ENCODE data around the gene CLEC16A.

CLEC16A gene

DNA sequence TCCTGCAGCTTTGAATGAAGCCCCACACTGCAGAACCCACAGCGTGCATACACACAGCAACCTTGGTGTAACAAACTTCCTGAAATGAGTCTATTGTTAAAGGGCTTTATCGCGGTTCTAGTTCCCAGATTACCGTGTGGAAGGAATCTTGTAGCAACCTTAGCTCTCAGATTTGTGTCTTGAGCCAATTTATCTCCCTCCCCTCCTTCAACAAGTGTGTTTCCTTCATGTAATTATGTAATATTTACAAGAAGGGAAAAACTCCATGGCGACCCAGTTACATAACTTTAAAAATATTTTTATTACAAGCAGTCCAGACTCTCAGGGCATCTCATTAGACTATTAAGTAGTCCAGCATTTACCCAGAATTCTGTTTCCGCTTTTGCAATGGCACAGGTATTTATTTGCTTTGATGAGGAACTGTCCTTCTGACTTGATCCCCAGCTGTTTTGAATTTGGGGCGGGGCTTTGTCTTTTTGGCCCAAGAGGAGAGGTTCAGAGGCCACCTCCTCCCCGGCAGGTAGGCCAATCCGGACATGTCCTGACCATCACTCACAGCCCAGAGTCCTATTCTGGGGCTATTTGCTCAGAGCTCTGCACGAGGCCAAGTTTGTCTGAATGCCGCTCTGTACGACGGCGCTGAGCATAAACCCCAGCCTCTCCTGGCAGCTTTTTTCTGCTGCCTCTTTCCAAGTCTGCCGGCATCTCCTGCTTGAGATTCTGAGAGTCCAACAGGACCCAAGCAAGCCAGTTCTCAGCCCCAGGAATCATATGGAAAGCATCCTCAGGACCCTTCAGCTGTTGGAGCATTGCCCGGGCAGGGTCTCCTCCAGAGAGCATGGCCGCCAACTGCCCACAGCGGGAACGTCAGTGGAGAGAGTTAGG is 35.6 kb downstream of the CLEC16A start:
- no peak overlapping the region for H3K27ac ChIP-seq
- no peaks in the 10 kb centered on the region for H3K27me3 ChIP-seq
- peaks cover 99% of the 10 kb centered on the region for H3K36me3 ChIP-seq
- no peaks in the 10 kb centered on the region for H3K9me3 ChIP-seq
- TF ChIP-seq, protein P1, sequence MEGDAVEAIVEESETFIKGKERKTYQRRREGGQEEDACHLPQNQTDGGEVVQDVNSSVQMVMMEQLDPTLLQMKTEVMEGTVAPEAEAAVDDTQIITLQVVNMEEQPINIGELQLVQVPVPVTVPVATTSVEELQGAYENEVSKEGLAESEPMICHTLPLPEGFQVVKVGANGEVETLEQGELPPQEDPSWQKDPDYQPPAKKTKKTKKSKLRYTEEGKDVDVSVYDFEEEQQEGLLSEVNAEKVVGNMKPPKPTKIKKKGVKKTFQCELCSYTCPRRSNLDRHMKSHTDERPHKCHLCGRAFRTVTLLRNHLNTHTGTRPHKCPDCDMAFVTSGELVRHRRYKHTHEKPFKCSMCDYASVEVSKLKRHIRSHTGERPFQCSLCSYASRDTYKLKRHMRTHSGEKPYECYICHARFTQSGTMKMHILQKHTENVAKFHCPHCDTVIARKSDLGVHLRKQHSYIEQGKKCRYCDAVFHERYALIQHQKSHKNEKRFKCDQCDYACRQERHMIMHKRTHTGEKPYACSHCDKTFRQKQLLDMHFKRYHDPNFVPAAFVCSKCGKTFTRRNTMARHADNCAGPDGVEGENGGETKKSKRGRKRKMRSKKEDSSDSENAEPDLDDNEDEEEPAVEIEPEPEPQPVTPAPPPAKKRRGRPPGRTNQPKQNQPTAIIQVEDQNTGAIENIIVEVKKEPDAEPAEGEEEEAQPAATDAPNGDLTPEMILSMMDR (IDR thresholded peaks at IDR 0.05), result no peak
- H3K4me1 ChIP-seq (ENCODE audit: control insufficient read depth in 1 of 2, insufficient read depth in 1 of 2, low read depth in 1 of 2, low read length in 1 of 2), result no peaks in the 10 kb centered on the region
- no peak overlapping the region for H3K4me3 ChIP-seq (ENCODE audit: low read depth in 1 of 2, low read length in 1 of 2)

DNA sequence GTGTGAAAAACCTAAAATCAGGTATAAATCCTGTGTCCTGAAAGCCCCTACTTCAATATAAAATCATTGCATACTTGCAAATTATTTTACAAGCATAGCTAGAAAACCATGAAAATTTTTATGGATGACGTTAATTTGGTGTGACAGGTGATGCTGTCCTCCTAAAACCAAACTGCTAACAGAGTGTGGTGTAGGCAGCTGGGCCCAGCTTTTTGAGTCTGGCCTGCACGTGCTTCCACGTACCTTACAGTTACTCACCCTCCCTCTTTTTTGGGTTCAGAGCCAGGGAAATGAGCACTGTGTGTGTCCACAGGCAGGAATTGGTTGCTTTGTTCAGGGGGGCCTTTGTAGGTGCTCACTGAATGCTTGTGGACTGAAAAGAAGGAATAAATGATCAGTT is 36.4 kb downstream of the CLEC16A start:
- H3K27me3 ChIP-seq, result no peaks in the 10 kb centered on the region
- H3K9me3 ChIP-seq, result no peaks in the 10 kb centered on the region
- TF ChIP-seq, protein P1 (IDR thresholded peaks at IDR 0.05), result no peak
- H3K36me3 ChIP-seq, result peaks cover 90% of the 10 kb centered on the region
- H3K4me3 ChIP-seq (ENCODE audit: low read depth in 1 of 2, low read length in 1 of 2), result no peak overlapping the region
- H3K27ac ChIP-seq, result no peak overlapping the region
- H3K4me1 ChIP-seq (ENCODE audit: control insufficient read depth in 1 of 2, insufficient read depth in 1 of 2, low read depth in 1 of 2, low read length in 1 of 2), result no peaks in the 10 kb centered on the region

DNA sequence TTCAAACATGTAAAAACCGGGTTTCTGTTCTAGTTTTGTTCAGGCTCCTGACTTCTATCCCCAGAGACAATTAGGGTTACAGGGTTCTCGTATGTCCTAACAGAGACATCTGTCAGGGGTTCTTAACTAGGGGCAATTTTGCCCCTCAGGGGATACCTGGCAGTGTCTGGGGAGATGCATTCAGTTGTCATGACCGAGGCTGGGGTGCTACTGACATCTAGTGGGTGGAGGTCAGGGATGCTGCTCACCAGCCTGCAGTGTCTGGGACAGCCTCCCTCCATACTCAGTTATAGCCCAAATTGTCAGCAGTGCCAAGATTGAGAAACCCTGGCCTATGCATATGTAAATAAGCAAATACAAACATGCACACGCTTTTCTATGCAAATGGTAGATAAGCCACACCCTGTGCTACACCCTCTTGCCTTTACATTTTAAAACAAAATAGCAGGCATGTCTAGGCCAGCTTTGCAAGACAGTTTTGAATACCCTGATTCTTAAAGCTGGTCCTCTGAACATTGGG is 37.4 kb downstream of the CLEC16A start:
- H3K27ac ChIP-seq, result no peak overlapping the region
- no peaks in the 10 kb centered on the region for H3K27me3 ChIP-seq
- peaks cover 87% of the 10 kb centered on the region for H3K36me3 ChIP-seq
- H3K4me1 ChIP-seq (ENCODE audit: control insufficient read depth in 1 of 2, insufficient read depth in 1 of 2, low read depth in 1 of 2, low read length in 1 of 2), result no peaks in the 10 kb centered on the region
- no peaks in the 10 kb centered on the region for H3K9me3 ChIP-seq
- TF ChIP-seq, protein P1 (IDR thresholded peaks at IDR 0.05), result no peak
- H3K4me3 ChIP-seq (ENCODE audit: low read depth in 1 of 2, low read length in 1 of 2), result no peak overlapping the region

DNA sequence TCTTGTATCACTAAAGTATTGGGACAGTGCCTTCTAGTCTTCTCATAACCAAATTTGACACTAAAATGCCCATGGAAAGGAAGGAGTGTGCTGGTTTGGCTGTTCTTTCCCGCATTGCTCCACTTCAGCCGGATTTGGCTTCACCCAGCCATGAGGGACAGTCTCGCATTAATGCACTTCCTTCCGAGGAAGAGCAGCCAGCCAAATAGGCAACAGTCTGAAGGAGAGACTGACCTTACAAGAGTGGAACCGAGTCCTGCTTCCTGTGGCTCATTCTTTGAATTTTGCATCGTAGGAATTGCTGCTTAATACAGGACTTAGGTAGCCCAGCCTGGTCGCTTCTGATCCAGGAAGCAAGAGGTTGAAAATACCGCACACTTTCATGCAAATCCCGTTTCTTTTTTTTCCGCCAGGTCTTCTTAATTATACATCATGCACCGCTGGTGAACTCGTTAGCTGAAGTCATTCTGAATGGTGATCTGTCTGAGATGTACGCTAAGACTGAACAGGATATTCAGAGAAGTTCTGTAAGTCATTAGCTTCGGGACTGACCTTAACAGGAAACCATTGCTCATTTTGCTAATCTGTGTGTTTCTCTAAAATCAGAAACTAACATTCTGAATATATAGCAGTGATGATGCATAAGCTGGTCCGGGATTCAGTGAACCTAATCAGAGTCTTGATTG is 38.2 kb downstream of the CLEC16A start:
- TF ChIP-seq, protein P1 (IDR thresholded peaks at IDR 0.05), result no peak
- Histone ChIP-seq H3K27me3 (no peaks in the 10 kb centered on the region), H3K4me1 (ENCODE audit: control insufficient read depth in 1 of 2, insufficient read depth in 1 of 2, low read depth in 1 of 2, low read length in 1 of 2) (no peaks in the 10 kb centered on the region), H3K36me3 (peaks cover 84% of the 10 kb centered on the region), H3K4me3 (ENCODE audit: low read depth in 1 of 2, low read length in 1 of 2) (no peak overlapping the region), H3K27ac (no peak overlapping the region), H3K9me3 (no peaks in the 10 kb centered on the region)

DNA sequence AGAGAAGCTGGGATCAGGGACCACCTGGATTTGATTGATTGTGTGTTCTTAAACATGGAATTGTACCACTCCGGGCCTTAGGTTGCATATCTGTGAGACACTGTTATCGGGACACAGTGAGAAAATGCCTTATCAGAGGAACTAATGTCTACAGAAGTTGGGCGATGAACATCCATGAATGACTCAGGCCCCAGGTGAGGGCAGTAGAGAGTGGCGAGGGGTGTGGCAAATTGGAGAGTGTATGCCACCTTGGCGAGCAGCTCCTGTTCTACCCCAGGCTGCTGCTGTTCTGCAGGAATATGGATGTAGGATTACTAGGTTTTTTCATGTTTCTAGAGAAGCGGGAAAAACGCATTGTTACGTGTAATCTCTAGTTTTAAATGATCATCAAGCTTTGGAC is 38.8 kb downstream of the CLEC16A start:
- Histone ChIP-seq H3K27ac (no peak overlapping the region), H3K4me3 (ENCODE audit: low read depth in 1 of 2, low read length in 1 of 2) (no peak overlapping the region), H3K4me1 (ENCODE audit: control insufficient read depth in 1 of 2, insufficient read depth in 1 of 2, low read depth in 1 of 2, low read length in 1 of 2) (no peaks in the 10 kb centered on the region), H3K36me3 (peaks cover 79% of the 10 kb centered on the region), H3K27me3 (no peaks in the 10 kb centered on the region), H3K9me3 (no peaks in the 10 kb centered on the region)
- TF ChIP-seq, protein P1 (IDR thresholded peaks at IDR 0.05), result no peak

All from neutrophil (primary cell).